Immature natural killer cell (primary cell): Measurements from ENCODE around the gene IFITM5. TPM values are rescaled to one million over a fixed set of nuclear protein-coding genes. Genes with fewer than 3 reads are reported as not detected.
A peak's percentile ranks its signal among the peaks of the same experiment; 100 is the strongest.

Experiments
- DNase-seq, 3 donors: peaks; one replicate each; pipeline ENCODE4 v3.0.0; 2022; ENCODE audit warnings: mixed read lengths in 1 of 3
- H3K27ac Mint-ChIP-seq, 6 donors: one replicate each; pipeline ENCODE4 v1.8.0; 2020; ENCODE audit warnings: mixed read lengths in 6 of 6, mild to moderate bottlenecking in 5 of 6, inconsistent platforms in 4 of 6, moderate library complexity in 3 of 6
- H3K27me3 Mint-ChIP-seq, 3 donors: one replicate each; pipeline ENCODE4 v1.8.0; 2020 to 2021; ENCODE audit warnings: low read depth in 3 of 3, mild to moderate bottlenecking in 3 of 3, mixed read lengths in 3 of 3, moderate library complexity in 3 of 3, inconsistent platforms in 1 of 3
- H3K36me3 Mint-ChIP-seq, 3 donors: one replicate each; pipeline ENCODE4 v1.8.0; 2020; ENCODE audit warnings: mixed read lengths in 3 of 3, inconsistent platforms in 2 of 3, mild to moderate bottlenecking in 2 of 3
- H3K4me1 Mint-ChIP-seq, 2 donors: one replicate each; pipeline ENCODE4 v1.8.0; 2020; ENCODE audit warnings: inconsistent platforms in 2 of 2, mild to moderate bottlenecking in 2 of 2, mixed read lengths in 2 of 2, moderate library complexity in 1 of 2
- H3K4me3 Mint-ChIP-seq, 5 donors: one replicate each; pipeline ENCODE4 v1.8.0; 2020; ENCODE audit warnings: mild to moderate bottlenecking in 5 of 5, mixed read lengths in 5 of 5, inconsistent platforms in 3 of 5, moderate library complexity in 3 of 5
- H3K9me3 Mint-ChIP-seq, 6 donors: one replicate each; pipeline ENCODE4 v1.8.0; 2020; ENCODE audit warnings: mild to moderate bottlenecking in 6 of 6, mixed read lengths in 6 of 6, inconsistent platforms in 4 of 6, moderate library complexity in 3 of 6
- polyA plus RNA-seq, 3 donors: library from polyadenylated mRNA; unstranded; fragments of 300-500 nt; fragmentation: Illumina TruSeq; gene quantifications; one replicate each; pipeline ENCODE4 v1.2.3, GENCODE V29; 2021

Gene IFITM5
- polyA plus RNA-seq, 3 donors from 2014 or later, result not detected

DNA sequence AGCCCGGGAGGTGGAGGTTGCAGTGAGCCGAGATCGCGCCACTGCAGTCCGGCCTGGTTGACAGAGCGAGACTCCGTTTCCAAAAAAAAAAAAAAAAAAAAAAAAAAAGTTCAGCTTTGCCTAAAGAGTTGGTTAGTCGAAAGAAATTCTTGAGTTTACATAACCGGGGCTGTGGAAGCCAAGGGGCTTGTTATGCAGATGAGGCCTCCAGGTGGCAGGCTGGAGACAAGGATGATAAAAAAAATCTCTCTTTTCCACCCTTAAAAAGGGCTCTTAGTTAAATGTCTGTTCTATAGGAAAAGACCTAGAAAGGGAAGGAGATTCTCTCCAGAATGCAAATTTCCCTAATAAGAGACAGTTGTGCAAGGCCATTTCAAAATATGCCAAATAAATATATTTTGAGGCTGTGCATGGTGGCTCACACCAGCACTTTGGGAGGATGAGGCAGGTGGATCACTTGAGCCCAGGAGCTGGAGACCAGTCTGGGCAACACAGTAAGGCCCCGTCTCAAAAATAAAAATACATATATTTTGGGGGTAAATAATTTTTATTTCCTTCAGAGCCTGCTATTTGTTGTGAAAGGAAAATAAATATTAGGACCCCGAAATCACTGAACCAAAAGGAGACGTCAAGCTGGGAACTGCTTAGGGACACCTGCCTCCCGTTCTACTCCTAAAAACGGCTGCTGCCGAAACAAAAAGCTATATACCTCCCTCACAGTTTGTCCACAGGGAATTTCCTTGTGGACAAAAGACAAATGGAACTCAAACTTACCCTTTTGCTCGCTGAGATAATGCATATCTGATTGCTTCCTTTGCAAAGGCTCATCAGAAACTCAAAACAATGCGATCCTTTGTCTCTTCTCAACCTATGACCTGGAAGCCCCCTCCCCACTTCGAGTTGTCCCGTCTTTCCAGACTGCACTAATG lies 5.9 kb upstream of the IFITM5 start:
- peaks cover 0 to 8% (median 5%) of the 10 kb centered on the region in 3 donors for H3K36me3 Mint-ChIP-seq
- H3K27me3 Mint-ChIP-seq, result peaks cover 6 to 23% (median 7%) of the 10 kb centered on the region in 3 donors
- peak; percentile 57 to 66 (median 64) for DNase-seq
- peak overlapping the region; percentile 39 to 59 (median 57) for H3K4me3 Mint-ChIP-seq
- H3K4me1 Mint-ChIP-seq, result peaks cover 47 to 52% of the 10 kb centered on the region in 2 donors
- H3K9me3 Mint-ChIP-seq, result no peaks in the 10 kb centered on the region
- H3K27ac Mint-ChIP-seq, result peak overlapping the region in 5 of 6 donors; percentile 77 to 97 (median 91)

DNA sequence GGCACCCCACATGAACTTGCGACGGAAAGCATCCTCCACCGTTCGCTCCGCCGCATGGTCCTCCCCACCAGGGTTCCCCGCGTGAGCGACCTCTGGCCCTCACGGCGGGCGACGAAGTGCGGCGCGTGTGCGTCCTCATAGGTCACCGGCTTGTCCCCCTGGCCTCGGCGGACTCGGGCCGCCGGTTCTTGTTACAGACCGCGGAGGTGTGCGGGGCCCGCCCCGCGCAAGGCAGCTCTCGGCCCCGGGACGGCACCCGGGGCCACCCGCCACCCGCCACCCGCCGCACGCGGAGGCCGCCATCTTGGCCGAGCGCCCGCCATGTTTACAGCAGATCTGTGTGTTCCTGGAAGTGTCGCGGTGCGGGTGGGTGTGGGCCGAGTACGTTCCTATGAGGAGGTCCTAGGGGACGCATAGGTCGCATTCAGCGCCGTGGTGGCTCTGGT lies 4.8 kb upstream of the IFITM5 start:
- H3K27ac Mint-ChIP-seq, result no peak overlapping the region
- DNase-seq, result no peak
- H3K9me3 Mint-ChIP-seq, result no peaks in the 10 kb centered on the region
- peaks cover 39 to 44% of the 10 kb centered on the region in 2 donors for H3K4me1 Mint-ChIP-seq
- H3K36me3 Mint-ChIP-seq, result peaks cover 0 to 1% (median under 1%) of the 10 kb centered on the region in 3 donors
- peaks cover 6 to 18% (median 7%) of the 10 kb centered on the region in 3 donors for H3K27me3 Mint-ChIP-seq
- H3K4me3 Mint-ChIP-seq, result no peak overlapping the region

DNA sequence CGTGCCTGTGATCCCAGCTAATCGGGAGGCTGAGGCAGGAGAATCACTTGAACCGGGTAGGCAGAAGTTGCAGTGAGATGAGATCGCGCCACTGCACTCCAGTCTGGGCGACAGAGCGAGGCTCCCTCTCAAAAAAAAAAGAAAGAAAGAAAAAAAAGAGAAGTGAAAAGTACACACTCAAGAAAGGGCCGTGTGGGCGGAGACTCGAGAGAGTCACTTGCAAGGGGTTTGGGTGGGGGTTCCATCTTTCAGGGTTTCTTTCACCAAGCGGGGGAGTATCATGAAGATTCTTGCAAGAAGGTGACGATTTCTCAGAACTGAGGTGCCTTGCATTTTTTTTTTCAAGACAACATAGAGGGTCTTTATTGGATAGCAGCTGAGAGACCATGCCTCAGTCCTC lies 4.0 kb upstream of the IFITM5 start:
- H3K27ac Mint-ChIP-seq, result peak overlapping the region in 2 of 6 donors; percentile 26 to 45
- H3K9me3 Mint-ChIP-seq, result no peaks in the 10 kb centered on the region
- no peak for DNase-seq
- H3K4me1 Mint-ChIP-seq, result peaks cover 40 to 43% of the 10 kb centered on the region in 2 donors
- H3K36me3 Mint-ChIP-seq, result no peaks in the 10 kb centered on the region
- peaks cover 5 to 13% (median 6%) of the 10 kb centered on the region in 3 donors for H3K27me3 Mint-ChIP-seq
- H3K4me3 Mint-ChIP-seq, result no peak overlapping the region

DNA sequence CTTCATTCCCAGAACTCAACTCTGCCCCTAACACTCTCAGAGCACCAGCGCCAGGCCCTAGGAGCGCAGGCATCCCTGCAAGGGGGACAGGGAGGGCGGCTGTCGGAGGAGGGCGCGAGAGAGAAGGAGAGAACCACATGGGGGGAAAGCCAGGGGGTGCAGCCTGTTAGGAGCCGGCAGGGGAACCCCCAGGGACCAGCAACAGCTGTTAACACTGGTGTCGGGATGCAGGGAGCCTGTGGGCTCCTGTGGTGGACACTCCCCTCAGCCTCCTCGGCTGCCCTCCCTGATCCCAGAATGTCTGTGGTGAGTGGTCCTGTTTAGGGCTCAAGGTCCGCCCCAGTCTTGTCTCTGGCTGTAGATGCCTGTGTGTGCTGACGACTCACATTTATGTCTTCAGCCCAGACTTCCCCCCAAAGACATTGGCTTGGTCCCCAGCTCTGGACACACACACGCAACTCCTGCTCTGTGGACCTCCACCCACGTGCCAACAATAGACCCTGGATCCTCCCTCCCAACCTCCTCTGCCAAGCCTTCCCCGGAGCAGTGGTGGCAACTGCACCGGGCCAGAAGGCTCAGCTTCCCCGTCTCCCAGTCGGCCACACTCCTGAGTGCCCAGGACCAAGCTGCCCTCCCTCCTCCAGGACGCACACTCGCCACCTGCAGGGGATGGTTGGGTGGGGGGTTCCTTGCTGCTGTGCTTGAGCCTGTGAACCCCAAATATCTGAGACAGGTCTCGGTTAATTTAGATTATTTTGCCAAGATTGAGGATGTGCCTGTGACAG lies 817 bp upstream of the IFITM5 start:
- Mint-ChIP-seq H3K27ac (peak overlapping the region in 1 of 6 donors; percentile 28), H3K4me1 (peaks cover 31 to 35% of the 10 kb centered on the region in 2 donors), H3K36me3 (no peaks in the 10 kb centered on the region), H3K9me3 (no peaks in the 10 kb centered on the region), H3K27me3 (peaks cover 9 to 14% (median 11%) of the 10 kb centered on the region in 3 donors), H3K4me3 (no peak overlapping the region)
- no peak for DNase-seq

DNA sequence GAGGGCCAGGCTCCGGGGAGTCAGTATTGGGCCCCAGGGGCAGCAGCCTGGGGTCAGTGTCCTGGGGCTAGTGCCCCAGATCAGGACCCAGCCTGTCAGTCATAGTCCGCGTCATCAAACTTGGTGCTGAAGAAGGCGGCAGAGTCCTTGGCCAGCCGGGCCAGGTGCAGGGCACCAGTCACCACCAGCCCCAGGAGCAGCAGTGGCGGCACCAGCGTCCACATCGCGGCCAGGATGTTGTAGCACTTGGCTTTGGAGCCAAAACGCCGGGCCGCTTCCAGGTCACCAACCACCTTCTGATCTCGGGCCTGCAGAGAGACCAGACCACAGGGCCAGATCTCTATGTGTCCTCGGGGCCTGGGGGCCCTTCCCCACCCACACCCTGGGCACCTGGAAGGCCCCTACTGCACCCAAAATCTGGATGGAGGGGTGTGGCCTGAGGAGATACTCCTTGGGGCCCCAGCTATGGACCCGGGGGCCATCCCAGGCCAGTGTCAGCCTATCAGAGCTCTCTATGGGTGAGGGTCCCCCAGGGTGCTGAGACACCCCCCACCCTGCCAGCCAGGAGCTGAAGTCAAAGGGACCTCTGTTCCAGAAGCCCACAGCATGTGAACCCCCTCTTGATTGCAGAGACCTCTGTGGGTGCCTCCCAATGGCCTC lies 790 bp downstream of the IFITM5 start:
- peak overlapping the region in 4 of 5 donors; percentile 62 to 80 (median 70) for H3K4me3 Mint-ChIP-seq
- peaks cover 26 to 33% of the 10 kb centered on the region in 2 donors for H3K4me1 Mint-ChIP-seq
- no peaks in the 10 kb centered on the region for H3K36me3 Mint-ChIP-seq
- no peak for DNase-seq
- peaks cover 6 to 11% (median 11%) of the 10 kb centered on the region in 3 donors for H3K27me3 Mint-ChIP-seq
- H3K27ac Mint-ChIP-seq, result peak overlapping the region in 4 of 6 donors; percentile 28 to 89 (median 58)
- H3K9me3 Mint-ChIP-seq, result no peaks in the 10 kb centered on the region

DNA sequence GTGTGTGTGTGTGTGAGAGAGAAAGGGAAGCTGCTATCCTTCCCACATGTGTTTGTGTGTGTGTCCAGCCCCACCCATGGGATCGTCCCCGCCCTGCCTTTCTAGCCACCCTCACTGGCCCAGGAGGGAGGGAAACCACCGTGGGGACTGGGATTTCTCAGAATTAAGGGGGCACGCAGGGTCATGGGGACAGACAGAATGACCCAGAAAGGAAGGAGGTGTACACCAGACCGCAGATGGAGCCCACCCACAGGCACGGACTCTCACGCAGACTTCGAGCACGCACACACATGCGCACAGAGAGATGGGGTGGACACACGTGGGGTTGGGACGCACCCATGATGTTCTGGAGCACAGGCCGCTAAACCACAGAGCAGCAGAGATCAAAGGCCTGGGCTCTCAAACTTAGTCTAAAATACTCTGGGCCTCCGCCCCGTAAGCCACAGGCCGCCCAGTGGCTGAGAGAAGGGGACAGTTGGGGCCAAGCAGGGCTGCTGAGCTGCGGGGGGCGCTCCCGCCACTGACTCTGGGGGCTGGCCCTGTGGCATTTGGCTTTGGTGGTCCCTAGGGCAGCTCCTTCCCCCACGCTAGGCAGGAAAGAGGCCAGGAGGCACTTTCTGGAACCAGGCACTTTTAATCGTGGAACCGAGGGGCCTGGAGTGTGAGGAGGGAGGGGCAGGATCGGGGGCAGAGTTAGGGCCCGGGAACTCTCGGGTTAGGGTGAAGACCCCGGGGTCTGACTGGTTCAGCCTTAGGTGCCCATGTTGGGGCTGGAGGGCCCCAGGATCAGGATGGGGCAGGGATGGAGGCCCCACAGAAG lies 1.5 kb downstream of the IFITM5 start:
- H3K4me3 Mint-ChIP-seq, result peak overlapping the region; percentile 62 to 80 (median 67)
- peaks cover 26 to 31% of the 10 kb centered on the region in 2 donors for H3K4me1 Mint-ChIP-seq
- peak; percentile 68 to 80 (median 79) for DNase-seq
- H3K36me3 Mint-ChIP-seq, result no peaks in the 10 kb centered on the region
- H3K27me3 Mint-ChIP-seq, result peaks cover 4 to 11% (median 10%) of the 10 kb centered on the region in 3 donors
- no peaks in the 10 kb centered on the region for H3K9me3 Mint-ChIP-seq
- peak overlapping the region; percentile 50 to 95 (median 88) for H3K27ac Mint-ChIP-seq

DNA sequence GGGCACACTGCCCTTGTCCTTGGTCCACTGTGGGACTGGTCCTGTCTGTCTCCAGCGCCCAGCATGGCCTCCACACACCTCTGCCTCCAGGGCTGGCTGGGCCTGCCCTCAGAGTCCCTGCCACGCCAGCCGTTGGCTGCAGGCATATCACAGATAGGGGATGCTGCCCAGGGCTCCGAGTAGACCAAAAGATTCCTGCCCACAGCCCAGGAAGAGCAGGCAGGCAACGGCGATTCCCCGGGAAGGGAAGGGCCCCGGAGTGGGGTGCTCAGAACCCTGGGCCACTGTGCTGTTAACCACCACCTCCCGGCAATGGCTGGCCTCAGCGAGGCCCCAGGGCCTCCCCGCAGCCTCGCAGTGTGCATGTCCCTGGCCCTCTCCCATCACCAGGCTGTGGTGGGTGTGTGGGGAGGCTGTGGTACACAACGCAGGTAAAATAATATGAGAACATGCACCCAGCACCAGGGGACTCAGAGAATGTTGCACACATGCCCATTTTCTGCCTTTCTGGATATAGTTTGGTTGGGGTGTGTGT lies 2.2 kb downstream of the IFITM5 start:
- H3K27me3 Mint-ChIP-seq, result peaks cover 4 to 11% (median 10%) of the 10 kb centered on the region in 3 donors
- no peaks in the 10 kb centered on the region for H3K9me3 Mint-ChIP-seq
- H3K4me1 Mint-ChIP-seq, result peaks cover 26 to 31% of the 10 kb centered on the region in 2 donors
- peak in 1 of 3 donors; percentile 29 for DNase-seq
- no peaks in the 10 kb centered on the region for H3K36me3 Mint-ChIP-seq
- peak overlapping the region; percentile 62 to 80 (median 67) for H3K4me3 Mint-ChIP-seq
- H3K27ac Mint-ChIP-seq, result peak overlapping the region; percentile 50 to 95 (median 88)

DNA sequence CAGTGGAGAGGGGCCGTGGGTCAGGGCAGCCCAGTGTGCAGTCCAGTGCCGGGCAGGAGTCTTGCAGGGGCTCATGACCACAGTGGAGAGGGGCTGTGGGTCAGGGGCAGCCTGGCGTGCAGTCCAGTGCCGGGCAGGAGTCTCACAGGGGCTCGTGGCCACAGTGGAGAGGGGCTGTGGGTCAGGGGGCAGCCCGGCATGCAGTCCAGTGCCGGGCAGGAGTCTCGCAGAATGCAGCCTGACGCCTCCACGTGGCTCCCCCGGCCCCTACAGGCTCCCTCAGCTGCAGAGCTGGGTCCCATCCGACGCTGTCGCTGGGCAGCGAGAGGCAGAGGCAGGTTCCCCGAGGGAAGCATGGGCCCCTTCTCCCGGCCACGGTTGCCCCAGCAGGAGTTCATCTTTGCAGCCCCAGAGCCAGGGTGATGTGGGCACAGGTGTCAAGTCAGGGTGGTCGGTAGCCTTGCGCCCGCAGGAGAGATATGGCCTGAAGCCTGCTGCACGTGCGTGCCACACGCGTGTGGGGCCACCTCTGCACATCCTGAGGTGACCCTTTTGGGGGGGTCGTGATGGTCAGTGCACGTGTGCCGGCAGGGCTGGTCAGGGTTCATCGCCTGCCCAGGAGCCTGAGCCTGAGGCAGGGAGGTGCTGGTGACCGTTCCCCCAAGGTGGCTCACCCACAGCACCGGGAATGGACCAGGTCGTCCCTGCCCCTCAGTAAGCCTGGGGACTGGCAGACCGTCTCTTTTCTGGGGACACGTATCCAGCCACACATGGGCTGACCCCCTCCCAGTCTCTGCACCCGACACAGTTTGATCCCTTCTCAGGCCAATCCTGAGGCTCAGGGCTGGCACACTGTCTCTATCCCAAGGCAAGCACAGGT lies 2.9 kb downstream of the IFITM5 start:
- H3K27ac Mint-ChIP-seq, result peak overlapping the region; percentile 22 to 93 (median 66)
- H3K27me3 Mint-ChIP-seq, result peaks cover 4 to 11% (median 10%) of the 10 kb centered on the region in 3 donors
- no peaks in the 10 kb centered on the region for H3K36me3 Mint-ChIP-seq
- H3K9me3 Mint-ChIP-seq, result no peaks in the 10 kb centered on the region
- H3K4me1 Mint-ChIP-seq, result peaks cover 28 to 32% of the 10 kb centered on the region in 2 donors
- DNase-seq, result no peak
- no peak overlapping the region for H3K4me3 Mint-ChIP-seq

DNA sequence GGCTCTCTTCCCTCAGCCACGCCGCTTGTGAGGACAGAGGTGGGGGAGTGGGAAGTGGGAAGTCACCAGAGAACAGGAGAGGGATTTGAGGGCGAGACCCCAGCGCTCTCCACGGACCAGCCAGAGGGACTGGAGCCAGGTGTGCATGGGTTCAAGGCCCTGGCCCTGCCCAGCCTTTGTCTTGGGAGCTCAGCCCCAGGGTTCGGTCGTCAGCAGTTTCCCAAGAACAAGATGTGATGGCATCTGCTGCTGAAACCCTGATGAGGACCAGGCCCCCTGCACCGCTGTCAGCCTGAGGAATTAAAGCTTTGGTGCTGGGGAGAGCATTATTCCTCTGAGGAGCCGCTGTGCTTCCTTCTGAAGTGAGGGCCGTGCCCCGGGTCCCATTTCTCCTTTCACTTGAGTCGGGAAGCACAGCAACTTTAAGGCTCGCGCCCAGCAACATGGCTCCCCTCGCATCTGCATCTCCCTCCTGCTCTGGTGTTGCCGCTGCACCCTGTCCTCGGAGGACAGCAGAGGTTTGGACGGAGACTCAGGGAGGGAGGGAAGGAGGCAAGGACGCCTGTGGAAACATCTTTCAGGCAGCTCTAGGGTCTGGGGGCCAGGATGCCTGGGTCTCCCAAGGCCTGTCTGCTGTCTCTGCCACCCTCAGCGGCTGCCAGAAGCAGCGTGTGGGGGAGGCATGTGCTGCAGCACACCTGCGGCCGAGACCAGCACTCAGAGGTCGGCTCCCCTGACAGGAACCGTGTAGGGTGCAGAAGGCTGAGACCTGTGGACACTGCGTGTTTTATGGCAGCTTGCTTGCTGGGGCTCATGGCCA lies 3.8 kb downstream of the IFITM5 start:
- peaks cover 4 to 12% (median 7%) of the 10 kb centered on the region in 3 donors for H3K27me3 Mint-ChIP-seq
- peaks cover 0 to 5% (median 0%) of the 10 kb centered on the region in 3 donors for H3K36me3 Mint-ChIP-seq
- no peak overlapping the region for H3K4me3 Mint-ChIP-seq
- DNase-seq, result no peak
- peak overlapping the region in 2 of 6 donors; percentile 65 to 85 for H3K27ac Mint-ChIP-seq
- no peaks in the 10 kb centered on the region for H3K9me3 Mint-ChIP-seq
- H3K4me1 Mint-ChIP-seq, result peaks cover 34 to 39% of the 10 kb centered on the region in 2 donors

DNA sequence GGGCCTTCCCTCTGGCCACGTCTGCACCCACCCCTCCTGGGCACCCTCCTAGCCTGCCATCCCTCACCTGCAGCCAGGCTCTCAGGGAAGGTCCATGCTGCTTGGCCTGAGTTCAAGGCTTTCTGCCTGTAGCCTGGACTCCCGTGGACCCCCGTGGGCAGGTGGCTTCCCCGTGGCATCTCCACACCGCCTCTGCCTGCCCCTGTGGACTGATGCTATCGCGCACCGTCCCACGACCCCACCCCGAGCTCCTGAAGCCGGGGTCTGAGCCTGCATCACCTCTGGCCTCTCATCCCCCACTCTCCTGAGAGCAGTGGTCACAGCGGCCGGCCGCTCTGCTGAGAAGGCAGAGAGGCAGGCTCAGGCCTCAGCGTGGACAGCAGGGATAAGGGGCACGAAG lies 4.5 kb downstream of the IFITM5 start:
- Mint-ChIP-seq H3K27me3 (peaks cover 4 to 12% (median 5%) of the 10 kb centered on the region in 3 donors), H3K9me3 (no peaks in the 10 kb centered on the region), H3K27ac (no peak overlapping the region), H3K4me1 (peaks cover 38 to 45% of the 10 kb centered on the region in 2 donors), H3K4me3 (no peak overlapping the region), H3K36me3 (peaks cover 0 to 5% (median 0%) of the 10 kb centered on the region in 3 donors)
- DNase-seq, result no peak
